ENCODE data around the gene MRGPRG. TPM values are rescaled to one million over a fixed set of nuclear protein-coding genes. Genes with fewer than 3 reads are reported as not detected.

The MRGPRG gene
- total and polyA plus RNA-seq, 9 of the 15 experiments (the other 6 are each of a cell fraction or from before 2014, with no cell fraction given), result not detected

- TF ChIP-seq RBM39 (optimal IDR thresholded peaks at IDR 0.05; ENCODE audit: low read depth, low read length) (no peak), ZNF134 (CRISPR knock-in tag; conservative IDR thresholded peaks at IDR 0.05) (no peak), SRSF3 (IDR thresholded peaks at IDR 0.05; ENCODE audit: insufficient read depth, low read length) (no peak), RBM25 (IDR thresholded peaks at IDR 0.05; ENCODE audit: low read depth, low read length, severe bottlenecking) (no peak), GABPB2 (CRISPR knock-in tag; conservative IDR thresholded peaks at IDR 0.05) (no peak), ZNF232 (CRISPR knock-in tag; IDR thresholded peaks at IDR 0.05) (0 out of 2 replicates have a peak, but pooled peaks have one; percentile 37), PTTG1 (tag; IDR thresholded peaks at IDR 0.05; ENCODE audit: low read depth) (no peak), POLR3A (IDR thresholded peaks at IDR 0.05; ENCODE audit: borderline replicate concordance, extremely low read depth, insufficient read depth, insufficient read length) (no peak), HNRNPUL1 (IDR thresholded peaks at IDR 0.05; ENCODE audit: low read length) (no peak), ZBTB7A (IDR thresholded peaks at IDR 0.05; ENCODE audit: borderline replicate concordance, control insufficient read depth, low read depth, low read length) (peak; percentile 60; the same call in 1 of the 2 replicates), THRB (CRISPR knock-in tag; conservative IDR thresholded peaks at IDR 0.05) (no peak), SIN3B (IDR thresholded peaks at IDR 0.05; ENCODE audit: low read depth) (no peak; the same call in 1 of the 2 replicates), HNRNPH1 (optimal IDR thresholded peaks at IDR 0.05; ENCODE audit: low read depth, low read length) (no peak), HEY1 (CRISPR knock-in tag; IDR thresholded peaks at IDR 0.05; ENCODE audit: borderline replicate concordance) (0 out of 2 replicates have a peak, but pooled peaks have one; percentile 77), ZNF253 (CRISPR knock-in tag; conservative IDR thresholded peaks at IDR 0.05) (no peak), GABPB1 (CRISPR knock-in tag; IDR thresholded peaks at IDR 0.05) (no peak; the same call in 1 of the 2 replicates), ZNF263 (CRISPR knock-in tag; IDR thresholded peaks at IDR 0.05; ENCODE audit: borderline replicate concordance) (peak; percentile 73), MTF1 (CRISPR knock-in tag; IDR thresholded peaks at IDR 0.05; ENCODE audit: borderline replicate concordance) (no peak), NUFIP1 (IDR thresholded peaks at IDR 0.05; ENCODE audit: partially characterized antibody) (no peak), USF2 (CRISPR knock-in tag; IDR thresholded peaks at IDR 0.05) (peak; percentile 96), LCOR (CRISPR knock-in tag; IDR thresholded peaks at IDR 0.05) (no peak), SAFB (IDR thresholded peaks at IDR 0.05; ENCODE audit: borderline replicate concordance, low read depth, low read length) (no peak)
- TF ChIP-seq, protein P1, sequence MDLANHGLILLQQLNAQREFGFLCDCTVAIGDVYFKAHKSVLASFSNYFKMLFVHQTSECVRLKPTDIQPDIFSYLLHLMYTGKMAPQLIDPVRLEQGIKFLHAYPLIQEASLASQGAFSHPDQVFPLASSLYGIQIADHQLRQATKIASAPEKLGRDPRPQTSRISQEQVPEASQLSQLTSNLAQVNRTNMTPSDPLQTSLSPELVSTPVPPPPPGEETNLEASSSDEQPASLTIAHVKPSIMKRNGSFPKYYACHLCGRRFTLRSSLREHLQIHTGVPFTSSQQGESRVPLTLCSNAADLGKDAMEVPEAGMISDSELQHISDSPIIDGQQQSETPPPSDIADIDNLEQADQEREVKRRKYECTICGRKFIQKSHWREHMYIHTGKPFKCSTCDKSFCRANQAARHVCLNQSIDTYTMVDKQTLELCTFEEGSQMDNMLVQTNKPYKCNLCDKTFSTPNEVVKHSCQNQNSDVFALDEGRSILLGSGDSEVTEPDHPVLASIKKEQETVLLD (IDR thresholded peaks at IDR 0.05), result peak; percentile 86
- TF ChIP-seq, protein P2, sequence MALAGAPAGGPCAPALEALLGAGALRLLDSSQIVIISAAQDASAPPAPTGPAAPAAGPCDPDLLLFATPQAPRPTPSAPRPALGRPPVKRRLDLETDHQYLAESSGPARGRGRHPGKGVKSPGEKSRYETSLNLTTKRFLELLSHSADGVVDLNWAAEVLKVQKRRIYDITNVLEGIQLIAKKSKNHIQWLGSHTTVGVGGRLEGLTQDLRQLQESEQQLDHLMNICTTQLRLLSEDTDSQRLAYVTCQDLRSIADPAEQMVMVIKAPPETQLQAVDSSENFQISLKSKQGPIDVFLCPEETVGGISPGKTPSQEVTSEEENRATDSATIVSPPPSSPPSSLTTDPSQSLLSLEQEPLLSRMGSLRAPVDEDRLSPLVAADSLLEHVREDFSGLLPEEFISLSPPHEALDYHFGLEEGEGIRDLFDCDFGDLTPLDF (CRISPR knock-in tag; IDR thresholded peaks at IDR 0.05), result no peak
These were observed 49.2 kb downstream of the MRGPRG start (continued) for GRCh38 chr11:3169255-3170043.

All from K562 (cell line).